GDM1 (cell line): ENCODE measurements around the gene SLC35F2.
"Not testable (repeated sequence)": the region's sequence is repeated elsewhere in the genome, so short reads cannot be mapped to it uniquely, and the experiment has no call there.

Source experiments
- DNase-seq: peaks from one replicate; lab custom pipeline; 2025; lab: John Stamatoyannopoulos, UW

The SLC35F2 gene

DNA sequence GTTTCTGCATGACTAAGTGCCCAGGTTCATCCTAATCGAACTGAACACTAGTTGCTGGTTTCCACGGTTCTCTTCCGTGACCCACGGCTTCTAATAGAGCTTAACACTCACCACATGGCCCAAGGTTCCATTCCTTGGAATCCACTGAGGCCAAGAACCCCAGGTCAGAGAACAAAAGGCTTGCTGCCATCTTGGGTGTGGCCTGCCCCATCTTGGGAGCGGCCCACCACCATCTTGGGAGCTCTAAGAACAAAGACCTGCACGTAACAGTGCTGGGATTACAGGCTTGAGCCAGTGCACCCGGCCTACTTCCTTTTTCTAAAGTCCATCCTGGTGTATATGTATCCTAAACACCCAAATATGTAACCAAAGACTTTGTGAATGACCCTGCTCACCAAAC is 68.8 kb downstream of the SLC35F2 start:
- no peak for DNase-seq

DNA sequence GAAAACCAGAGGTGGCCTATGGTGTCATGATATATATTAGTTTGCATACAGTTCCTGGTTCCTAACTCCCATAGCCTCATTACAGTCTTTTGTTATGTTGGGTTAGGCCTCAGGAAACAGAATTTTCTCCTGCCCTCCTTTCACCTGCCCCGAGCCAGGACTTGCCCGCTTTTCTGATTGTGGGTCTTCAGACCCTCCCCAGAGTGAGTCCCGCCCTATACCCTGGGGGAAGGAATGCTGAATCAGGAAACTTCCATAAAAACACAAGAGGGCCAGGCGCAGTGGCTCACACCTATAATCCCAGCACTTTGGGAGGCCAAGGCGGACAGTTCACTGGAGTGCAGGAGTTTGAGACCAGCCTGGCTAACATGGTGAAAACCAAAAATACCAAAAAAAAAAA is 70.9 kb downstream of the SLC35F2 start:
- no peak for DNase-seq

DNA sequence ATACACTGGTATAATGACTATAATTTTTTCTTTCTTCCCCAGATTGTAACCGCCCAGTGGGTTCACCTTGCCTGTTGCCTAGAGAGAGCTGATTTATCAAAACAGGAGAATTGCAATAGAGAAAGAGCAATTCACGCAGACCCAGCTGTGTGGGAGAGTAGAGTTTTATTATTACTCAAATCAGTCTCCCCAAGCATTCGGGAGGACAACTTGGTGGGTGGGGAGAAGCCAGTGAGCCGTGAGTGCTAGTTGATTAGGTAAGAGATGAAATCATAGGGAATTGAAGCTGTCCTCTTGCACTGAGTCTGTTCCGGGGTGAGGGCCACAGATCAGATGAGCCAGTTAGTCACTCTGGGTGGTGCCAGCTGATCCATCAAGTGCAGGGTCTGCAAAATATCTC is 73.2 kb downstream of the SLC35F2 start:
- DNase-seq = no peak

DNA sequence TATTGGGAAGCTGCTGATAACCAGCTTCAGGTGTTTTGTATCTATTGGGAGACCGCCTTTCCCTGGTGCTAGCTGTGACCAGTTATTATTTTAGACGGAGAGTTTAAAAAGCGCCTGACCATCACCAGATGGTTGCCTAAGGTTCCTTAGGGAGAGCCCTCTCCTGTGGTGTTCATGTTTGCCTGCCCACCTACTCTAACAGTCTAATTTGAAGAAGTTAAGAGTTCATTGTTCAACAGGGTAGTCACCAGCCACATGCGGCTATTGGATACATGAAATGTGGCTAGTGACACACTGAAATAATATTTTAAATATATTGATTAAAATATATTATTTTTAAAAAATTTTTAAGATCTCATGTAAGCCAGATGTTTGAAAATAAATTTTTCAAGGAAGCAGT is 75.5 kb downstream of the SLC35F2 start:
- DNase-seq = no peak

DNA sequence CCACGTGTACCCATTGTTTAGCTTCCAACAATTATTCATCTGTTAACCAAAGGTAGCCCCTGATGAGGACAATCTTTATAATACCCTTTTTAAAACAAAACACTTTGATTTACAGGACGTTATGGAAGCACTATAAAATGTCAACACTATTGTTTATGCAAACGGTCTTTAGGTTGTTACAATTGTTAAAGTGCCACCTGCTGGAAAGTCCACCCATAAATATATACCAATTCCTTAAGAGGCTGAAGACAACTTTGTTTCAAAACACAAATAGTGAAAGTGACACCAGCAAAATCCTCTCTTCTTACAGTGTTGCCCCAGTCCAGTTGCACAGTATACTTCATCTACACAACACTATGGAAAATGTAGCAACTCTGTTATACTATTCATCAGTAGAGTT is 77.8 kb downstream of the SLC35F2 start:
- DNase-seq = no peak

DNA sequence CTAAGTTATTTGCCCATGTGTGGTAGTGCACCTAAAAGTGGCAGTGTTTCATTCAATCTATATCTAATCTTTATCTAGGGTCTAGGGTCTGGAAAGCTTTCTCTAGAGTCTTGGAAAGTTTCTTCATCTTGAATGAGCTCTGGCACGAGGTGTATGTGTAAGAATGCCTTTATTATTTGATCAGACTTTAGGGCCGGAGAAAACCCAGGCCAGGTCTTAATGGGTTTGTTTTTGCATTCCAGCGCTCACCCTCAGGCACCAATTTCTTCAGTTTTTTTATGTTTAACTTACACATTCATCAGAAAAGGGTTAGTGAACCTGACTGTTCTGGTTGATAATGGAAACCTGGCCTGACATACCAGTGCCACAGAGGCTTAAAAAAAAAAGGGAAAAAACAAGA is 78.5 kb downstream of the SLC35F2 start:
- DNase-seq = no peak

DNA sequence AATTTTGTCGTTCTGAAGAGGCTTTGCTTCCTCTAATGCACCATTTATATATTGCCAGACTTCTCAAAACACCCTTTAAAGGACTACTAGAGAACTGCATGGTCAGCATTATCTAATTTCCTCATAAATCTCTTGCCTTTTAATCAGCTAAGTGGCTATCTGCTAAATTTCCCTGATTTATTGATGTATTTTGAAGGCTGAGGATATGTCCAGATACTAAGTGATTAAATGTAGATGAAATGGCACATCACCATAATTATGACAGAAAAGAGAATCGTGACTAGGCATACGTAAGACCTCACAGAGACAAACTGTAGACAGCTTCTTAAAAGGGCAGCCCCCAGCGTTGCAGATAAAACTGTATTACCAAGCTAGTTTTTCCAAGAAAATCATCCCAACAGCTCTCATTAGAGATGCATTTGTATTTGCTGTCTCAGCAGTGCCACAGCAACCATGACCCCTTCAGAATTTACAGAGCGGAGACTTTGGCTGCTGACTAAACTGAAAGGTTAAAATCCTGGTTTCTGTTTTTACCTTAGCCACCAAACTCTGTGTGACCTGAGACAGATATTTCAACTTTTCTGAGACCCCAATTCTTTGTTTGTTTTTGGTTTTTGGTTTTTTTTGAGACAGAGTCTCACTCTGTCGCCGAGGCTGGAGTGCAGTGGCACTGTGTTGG is 79.6 kb downstream of the SLC35F2 start:
- no peak for DNase-seq

DNA sequence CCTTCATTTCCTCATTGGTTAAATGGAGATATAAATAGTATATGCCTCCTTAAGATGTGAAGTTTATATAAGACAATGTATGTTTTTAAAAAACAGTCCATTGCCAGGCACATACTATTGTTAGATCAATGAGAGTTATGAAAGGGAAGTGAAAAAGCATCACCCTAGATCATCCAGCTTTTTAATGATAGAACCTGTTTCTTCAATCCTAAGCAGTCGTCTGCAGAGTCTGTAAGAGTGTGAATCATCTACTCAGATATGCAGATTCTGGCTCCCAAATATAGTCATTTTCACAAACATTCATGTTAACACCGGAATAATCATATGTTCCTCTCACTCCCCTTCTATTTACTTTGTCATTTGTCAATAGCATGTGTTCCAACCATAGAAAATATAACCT is 81.5 kb downstream of the SLC35F2 start:
- no peak for DNase-seq

DNA sequence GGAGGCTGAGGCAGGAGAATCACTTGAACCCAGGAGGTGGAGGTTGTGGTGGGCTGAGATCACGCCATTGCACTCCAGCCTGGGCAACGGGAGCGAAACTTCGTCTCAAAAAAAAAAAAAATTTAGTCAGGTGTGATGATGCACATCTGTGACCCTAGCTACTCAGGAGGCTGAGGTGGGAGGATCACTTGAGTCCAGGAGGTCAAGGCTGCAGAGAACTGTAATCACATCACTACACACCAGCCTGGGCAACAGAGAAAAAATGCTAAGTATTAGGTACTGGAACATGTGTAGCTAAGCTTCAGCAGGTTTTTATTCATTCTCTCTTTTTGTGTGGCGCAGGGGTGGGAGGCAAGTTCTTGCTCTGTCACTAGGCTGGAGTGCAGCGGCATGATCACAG is 82.5 kb downstream of the SLC35F2 start:
- no peak for DNase-seq

DNA sequence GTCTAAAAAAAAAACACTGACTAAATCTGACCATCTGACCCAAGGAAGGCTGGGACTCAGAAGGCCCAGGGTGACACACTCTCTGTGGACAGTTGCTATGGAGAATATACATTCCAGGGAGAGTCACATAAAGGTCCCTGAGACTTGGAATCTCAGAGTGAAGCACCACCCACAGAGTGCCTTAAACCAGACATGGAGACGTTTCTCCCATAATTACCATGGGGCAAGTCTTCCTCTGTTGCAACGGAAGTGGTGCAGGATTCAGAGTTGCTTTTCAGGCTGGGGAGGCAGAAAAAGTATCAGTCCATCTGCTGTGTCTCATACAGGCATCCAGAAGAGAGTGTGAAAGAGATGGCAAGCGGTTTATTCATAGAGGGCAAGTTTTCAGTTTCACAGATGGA is 88.0 kb downstream of the SLC35F2 start:
- no peak for DNase-seq

DNA sequence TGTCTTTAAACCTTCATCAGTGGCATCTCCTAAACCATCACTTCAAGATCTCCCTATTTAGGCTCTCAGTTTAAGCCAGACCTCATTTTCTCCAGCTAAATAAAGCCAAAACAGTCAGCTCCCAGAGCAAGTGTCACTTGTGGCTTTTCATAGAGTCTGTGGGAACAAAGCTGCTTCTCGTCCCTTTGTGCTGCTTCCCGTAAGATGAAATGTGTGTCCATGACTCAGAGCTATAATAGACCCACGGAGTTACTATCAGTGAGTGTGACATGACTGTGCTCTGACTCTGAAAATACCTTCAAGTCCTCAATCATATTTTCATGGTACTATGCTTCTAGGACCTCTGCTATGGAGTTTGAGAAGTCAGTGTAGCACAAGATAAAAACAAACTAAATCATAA is 89.4 kb downstream of the SLC35F2 start:
- no peak for DNase-seq

DNA sequence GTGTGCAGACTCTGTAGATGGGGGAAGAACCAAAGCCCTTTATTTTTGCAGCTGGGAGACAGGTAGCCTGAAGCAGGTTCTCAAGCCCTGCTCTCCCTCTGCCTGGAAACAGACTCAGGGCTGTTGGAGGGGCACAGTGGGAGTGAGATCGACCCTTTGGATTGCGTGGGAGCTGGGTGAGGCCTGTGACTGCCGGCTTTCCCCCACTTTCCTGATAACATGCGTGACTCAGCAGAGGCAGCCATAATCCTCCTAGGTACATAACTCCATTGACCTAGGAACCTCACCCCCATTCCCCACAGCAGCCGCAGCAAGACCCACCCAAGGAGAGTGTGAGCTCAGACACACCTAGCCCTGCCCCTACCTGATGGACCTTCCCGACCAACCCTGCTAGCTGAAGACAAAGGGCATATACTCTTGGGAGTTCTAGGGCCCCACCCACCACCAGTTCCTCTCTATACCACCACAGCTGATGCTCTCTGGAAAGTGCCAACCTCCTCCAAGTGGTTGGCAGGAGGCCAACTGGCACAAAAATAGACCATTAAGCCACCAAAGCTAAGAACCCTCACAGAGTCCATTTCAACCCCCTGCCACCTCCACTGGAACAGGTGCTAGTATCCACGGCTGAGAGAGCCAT is 99.8 kb downstream of the SLC35F2 start:
- DNase-seq = not testable (repeated sequence)

DNA sequence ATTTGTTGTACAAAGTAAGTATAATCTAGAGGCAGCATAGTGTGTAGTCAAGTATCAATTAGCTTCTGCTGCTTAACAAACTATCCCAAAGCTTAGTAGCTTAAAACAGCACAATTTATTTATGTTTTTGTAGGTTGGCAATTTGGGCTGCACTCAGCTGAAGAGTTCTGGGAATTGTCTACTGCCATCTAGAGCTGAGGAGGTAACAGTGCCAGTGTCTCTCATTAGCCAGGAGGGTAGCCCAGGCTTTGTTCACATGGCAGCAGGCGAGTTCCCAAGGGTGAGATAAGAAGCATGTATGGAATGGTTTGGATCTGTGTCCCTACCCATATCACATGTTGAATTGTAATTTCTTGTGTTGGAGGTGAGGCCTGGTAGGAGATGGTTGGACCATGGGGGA is 100.9 kb downstream of the SLC35F2 start:
- DNase-seq = no peak

DNA sequence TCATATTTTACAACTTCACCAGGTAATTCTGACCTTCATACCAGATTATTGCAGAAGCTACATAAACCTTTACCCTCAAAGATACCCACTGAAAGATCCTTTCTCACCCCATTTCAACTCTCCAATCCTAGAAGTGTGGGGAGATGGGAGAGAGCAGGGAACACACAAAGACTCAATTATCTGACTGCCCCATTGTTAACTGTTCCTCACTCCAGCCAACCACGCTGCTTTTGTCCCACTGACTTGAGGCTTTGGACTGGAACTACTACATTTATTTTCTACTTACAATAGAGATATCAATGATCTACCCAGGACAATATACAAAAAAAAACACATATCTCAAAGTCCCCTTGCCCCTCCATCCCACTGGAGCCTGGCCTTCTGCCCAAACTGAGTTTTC is 102.0 kb downstream of the SLC35F2 start:
- DNase-seq = no peak

DNA sequence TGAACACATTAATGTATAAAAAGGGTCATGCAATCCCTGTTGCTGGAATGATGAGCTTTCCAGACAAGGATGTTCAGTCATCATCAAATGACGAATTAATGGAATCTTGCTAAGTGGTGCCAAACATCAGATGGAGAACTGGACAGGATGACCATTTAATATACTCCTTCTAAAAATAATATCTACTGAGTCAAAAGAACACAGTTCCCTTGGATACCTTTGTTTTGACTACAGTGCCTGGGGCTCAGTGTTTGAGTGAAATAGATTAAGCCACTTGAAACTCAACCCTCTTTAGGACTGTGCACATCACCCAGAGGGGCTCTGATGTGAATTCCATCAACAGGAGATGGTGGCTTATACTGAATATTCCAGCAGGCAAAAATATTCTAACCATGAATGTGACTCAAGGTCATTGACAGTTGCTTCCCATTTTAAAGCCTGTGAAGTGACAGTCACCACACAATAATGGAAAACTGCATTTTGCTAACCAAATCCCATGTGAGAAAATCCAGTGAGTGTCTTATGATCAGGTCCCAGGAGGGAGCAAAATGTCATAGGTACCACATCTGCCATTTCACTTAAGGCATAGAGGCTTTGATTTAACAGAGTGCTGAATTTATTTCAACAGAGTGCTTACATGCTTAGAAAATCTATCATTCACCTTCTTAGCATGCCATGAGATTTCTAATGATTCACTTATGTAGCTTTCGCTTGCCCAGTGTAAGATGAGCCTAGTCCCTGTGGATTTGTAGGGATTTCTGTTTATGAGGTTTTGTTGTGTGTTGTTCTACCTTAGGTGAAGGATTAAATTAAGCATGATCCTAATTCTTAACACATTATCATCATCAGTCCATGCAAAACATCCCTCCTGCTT is 105.4 kb downstream of the SLC35F2 start:
- DNase-seq = no peak

DNA sequence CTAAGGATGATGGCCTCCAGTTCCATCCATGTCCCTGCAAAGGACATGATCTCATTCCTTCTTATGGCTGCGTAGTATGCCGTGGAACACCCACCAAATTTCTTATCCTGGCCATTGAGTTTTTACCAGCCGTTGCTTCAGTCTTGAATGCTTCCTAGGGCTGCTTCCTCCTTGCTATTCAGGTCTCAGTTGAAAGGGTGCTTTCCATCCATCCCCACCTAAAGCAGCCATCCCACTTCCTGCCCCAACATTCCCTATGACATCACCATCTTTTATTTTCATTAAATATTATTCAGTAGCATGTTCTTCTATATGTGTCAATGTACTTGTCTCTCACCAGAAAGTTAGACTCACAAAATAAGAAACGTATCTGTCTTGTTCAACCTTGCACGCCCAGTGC is 106.1 kb downstream of the SLC35F2 start:
- DNase-seq = no peak

DNA sequence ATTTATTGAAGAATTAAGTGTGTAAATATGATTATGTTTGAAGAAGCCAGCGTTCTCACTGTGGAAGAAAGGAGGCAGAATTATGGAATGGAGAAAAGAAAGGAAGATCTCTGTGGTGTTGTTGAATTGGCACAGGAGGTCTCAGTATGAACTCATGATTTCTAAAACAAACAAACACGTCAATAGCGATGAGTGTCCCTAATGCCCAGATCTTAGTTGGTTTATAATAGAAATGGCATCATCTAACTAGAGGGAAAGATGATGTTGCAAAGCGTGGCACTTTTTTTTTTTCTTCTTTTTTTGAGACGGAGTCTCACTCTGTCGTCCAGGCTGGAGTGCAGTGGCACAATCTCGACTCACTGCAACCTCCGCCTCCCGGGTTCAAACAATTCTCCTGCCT is 107.5 kb downstream of the SLC35F2 start:
- no peak for DNase-seq

DNA sequence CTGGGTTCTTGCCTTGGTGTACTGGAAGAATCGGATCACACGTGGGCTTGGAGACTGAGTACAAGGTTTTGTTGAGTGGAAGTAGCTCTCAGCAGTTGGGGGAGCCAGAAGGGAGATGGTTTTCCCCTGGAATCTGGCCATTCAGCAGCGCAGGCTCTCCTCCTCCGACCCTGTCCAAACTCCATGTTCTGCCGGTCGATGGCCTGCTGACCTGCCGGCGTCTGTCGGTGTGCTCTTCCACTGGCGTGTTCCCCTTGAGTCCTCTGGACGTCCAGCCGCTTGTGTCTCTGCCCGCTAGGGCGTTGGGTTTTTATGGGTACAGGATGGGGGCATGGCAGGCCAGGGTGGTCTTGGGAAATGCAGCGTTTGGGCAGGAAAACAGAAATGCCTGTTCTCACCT is 108.3 kb downstream of the SLC35F2 start:
- DNase-seq = no peak

DNA sequence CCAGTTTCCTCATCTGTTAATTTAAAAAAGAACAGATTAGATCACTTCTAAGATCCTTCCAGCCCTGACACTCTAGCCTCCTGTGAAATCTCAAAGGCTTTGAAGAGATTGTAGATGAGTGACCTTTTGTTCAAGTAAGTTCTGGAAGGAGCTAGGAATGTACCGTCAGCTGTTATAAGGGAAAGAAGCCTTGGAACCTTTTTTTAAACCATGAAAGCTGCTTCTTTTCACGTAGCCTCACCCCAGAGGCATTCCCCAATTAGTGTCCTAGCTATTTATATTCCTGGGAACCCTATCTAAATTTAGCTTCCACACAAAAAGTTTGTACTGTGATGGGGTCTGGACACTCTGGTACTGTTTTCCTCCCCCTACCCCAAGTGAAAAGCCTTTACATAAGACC is 111.0 kb downstream of the SLC35F2 start:
- DNase-seq = no peak

DNA sequence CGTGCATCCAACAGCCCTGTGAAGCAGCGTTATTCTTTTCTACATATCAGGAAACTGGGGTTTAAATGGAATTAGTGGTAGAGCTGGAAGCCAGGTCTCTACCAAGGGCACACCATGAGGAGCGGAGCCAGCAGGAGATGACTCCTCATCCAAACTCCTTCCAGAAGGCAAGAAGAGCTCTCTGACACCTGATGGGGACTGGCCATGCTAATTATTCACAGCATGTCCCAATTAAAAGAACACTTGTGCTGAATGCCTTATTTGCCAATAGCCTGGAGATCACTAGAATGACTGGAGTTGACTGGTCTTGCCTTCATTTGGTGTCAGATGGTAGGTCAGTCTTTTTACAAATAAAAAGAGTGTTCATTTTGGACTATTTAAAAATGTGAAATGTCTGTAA is 113.9 kb downstream of the SLC35F2 start:
- DNase-seq = no peak

DNA sequence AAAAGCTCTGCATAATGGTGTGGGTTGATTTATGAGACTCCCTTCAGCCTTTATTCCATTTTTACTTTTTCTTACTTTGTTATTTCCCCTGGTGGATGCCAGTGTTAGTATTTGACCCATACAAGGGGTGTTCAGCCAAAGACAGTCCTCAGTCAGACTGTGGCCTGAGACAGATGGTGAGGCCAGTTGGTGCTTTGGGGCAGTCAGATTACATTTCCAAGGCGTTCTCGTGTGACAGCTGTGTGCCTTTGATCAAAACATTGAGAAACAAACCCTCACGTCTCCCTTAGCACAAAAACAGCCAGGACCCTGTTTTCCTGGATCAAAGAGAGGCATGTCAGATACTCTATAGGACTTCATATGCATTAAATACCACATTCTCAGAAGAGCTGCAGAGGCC is 115.4 kb downstream of the SLC35F2 start:
- no peak for DNase-seq

DNA sequence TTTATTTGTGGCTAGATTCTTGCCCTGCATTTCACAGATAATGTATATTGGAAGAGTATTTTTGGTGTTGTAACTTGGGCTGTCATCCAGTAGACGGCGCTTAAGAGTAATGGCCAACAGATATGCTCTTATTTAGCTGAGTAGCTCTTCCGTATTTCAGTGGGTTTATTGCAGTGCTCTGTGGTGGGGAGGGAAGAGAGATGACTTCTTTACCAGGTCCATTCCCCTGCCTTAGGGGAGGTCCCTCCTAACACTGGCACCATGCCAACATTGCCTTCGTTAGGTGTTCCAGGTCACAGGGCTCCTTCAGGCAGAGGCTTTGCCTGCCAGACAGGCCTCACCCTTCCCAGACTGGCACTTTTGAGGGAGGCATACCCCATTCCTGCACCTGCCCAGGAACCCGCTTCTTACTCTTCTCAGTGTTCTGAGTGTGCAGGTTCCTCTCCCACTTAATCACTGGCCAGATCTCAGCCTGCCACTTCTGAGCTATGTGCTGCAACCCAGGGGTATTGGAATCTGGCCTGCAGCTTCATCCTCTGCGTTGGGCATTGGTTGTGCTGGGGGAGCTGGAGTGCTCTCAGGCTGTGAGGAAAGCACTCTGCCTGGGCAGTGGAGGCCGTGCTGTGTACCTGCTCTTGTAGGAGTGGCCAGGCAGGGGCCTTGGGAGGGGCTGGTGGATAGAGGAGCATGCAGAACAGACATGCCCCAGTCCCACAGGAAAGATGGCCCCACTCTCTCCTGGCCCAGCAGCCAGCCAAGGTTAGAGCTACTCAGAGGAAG is 117.4 kb downstream of the SLC35F2 start:
- DNase-seq = peak; percentile 31
